HepG2 (cell line): ENCODE results near the gene GGA2. TPM values are rescaled to one million over a fixed set of nuclear protein-coding genes. Genes with fewer than 3 reads are reported as not detected.
A peak's percentile ranks its signal among the peaks of the same experiment; 100 is the strongest.

Source experiments
- ATAC-seq: fragments of 200-7000 bp; cut with Tn5 transposase; 3 replicates; pipeline ENCODE4 v1.9.1; 2020; ENCODE audit warnings: mild to moderate bottlenecking, moderate library complexity
- BruUV-seq: library from RNA; stranded (reverse); fragments of 400-500 nt; replicated peaks from 2 replicates; lab custom pipeline; 2021; lab: Mats Ljungman, UMichigan
- CTCF ChIA-PET: fragments of 300-600 bp; formaldehyde crosslinking; extraction: SDS; loops from one replicate; lab custom pipeline; 2021; ENCODE audit warnings: low total read pairs, inconsistent platforms, low intra/inter-chr PET ratio; lab: Yijun Ruan, JAX
- POLR2A ChIA-PET: fragments of 350-600 bp; sonication (Branson Sonifier 250); formaldehyde crosslinking; loops from one replicate; lab custom pipeline; 2020; ENCODE audit warnings: antibody characterized with exemption, inconsistent platforms; lab: Yijun Ruan, JAX
- DNase-seq: peaks from one replicate; pipeline ENCODE4 v3.0.0-alpha.2; 2015; ENCODE audit warnings: low spot score
- FAIRE-seq: peaks from 3 replicates; lab custom pipeline; 2011; peaks lifted over from hg19 to GRCh38; lab: Jason Lieb, UNC
- H2AFZ ChIP-seq: one replicate; pipeline ENCODE4 v1.6.1; 2011; ENCODE audit warnings: low read length, inconsistent platforms
- H3K27ac ChIP-seq: fragments of 300-600 bp; 3 replicates; pipeline ENCODE4 v1.8.0; 2011; ENCODE audit warnings: mixed run types, mild to moderate bottlenecking, mixed read lengths, low read length, inconsistent platforms; ENCODE audit not compliant: insufficient read depth; ENCODE audit errors: extremely low read length
- H3K27me3 ChIP-seq, 2 experiments: fragments of 200-600 bp in 1 of 2; 2 replicates in 1 of 2; 3 replicates in 1 of 2; pipeline versions ENCODE4 v1.6.0 to v1.8.0; 2011; ENCODE audit warnings: low read length in 2 of 2, mild to moderate bottlenecking in 2 of 2, moderate library complexity in 2 of 2, inconsistent platforms in 1 of 2; ENCODE audit not compliant: insufficient read depth in 2 of 2, control insufficient read depth in 1 of 2
- H3K36me3 ChIP-seq, 2 experiments: fragments of 200-600 bp in 1 of 2; replicated peaks in 1 of 2; 2 replicates in 1 of 2; 3 replicates in 1 of 2; pipeline versions ENCODE4 v1.5.1 to v1.8.0; 2011; ENCODE audit warnings: low read length in 2 of 2, inconsistent platforms in 1 of 2; ENCODE audit not compliant: insufficient read depth in 2 of 2, control insufficient read depth in 1 of 2
- H3K4me1 ChIP-seq: 2 replicates; pipeline ENCODE4 v1.5.1; 2012; ENCODE audit warnings: low read length, inconsistent platforms; ENCODE audit not compliant: insufficient read depth
- H3K4me2 ChIP-seq: 2 replicates; pipeline ENCODE4 v1.6.0; 2011; ENCODE audit warnings: low read depth, low read length, inconsistent platforms
- H3K4me3 ChIP-seq, 3 experiments: fragments of 200-600 bp in 1 of 3; sonication (generic), shearing (Covaris generic) in 1 of 3; replicated peaks in 1 of 3; 2 replicates each; pipeline ENCODE4 v1.5.1; 2011 to 2016; ENCODE audit warnings: low read length in 3 of 3, inconsistent platforms in 2 of 3, low read depth in 2 of 3, mild to moderate bottlenecking in 2 of 3, control low read depth in 1 of 3, mixed read lengths in 1 of 3; ENCODE audit not compliant: insufficient read depth in 1 of 3
- H3K79me2 ChIP-seq: one replicate; pipeline ENCODE4 v1.6.1; 2011; ENCODE audit warnings: low read length, inconsistent platforms; ENCODE audit not compliant: insufficient read depth
- H3K9ac ChIP-seq: 2 replicates; pipeline ENCODE4 v1.6.0; 2011; ENCODE audit warnings: mild to moderate bottlenecking, low read depth, low read length, inconsistent platforms; ENCODE audit not compliant: insufficient read depth
- H3K9me3 ChIP-seq: 2 replicates; pipeline ENCODE4 v1.5.1; 2012; ENCODE audit warnings: mild to moderate bottlenecking, low read length
- H4K20me1 ChIP-seq: 2 replicates; pipeline ENCODE4 v1.6.0; 2011; ENCODE audit warnings: inconsistent platforms, mild to moderate bottlenecking, low read length, moderate library complexity; ENCODE audit not compliant: insufficient read depth
- CREB1 ChIP-seq, 2 experiments: fragments of 450-650 bp in 1 of 2; IDR thresholded peaks; 2 replicates each; pipeline ENCODE4 v1.6.1; 2016 to 2017; ENCODE audit warnings: control low read depth in 1 of 2, mild to moderate bottlenecking in 1 of 2, missing compliant biosample characterization in 1 of 2, missing genetic modification characterization in 1 of 2
- ELF1 ChIP-seq: sonication (generic); formaldehyde crosslinking; IDR thresholded peaks from 2 replicates; pipeline ENCODE4 v1.4.0; 2020; ENCODE audit warnings: missing genetic modification reagents
- ELF4 ChIP-seq: sonication (generic); formaldehyde crosslinking; IDR thresholded peaks from 2 replicates; pipeline ENCODE4 v1.5.0; 2020; ENCODE audit warnings: missing genetic modification reagents, mild to moderate bottlenecking, moderate library complexity, borderline replicate concordance
- HOXA7 ChIP-seq: sonication (generic); formaldehyde crosslinking; IDR thresholded peaks from 2 replicates; pipeline ENCODE4 v1.8.1; 2022; ENCODE audit warnings: mild to moderate bottlenecking, missing genetic modification reagents, moderate library complexity
- PHF5A ChIP-seq: IDR thresholded peaks from one replicate; pipeline ENCODE4 v1.6.1; 2018; ENCODE audit warnings: low read depth, missing genetic modification reagents; ENCODE audit not compliant: unreplicated experiment
- STAG1 ChIP-seq: sonication (generic); formaldehyde crosslinking; IDR thresholded peaks from 2 replicates; pipeline ENCODE4 v1.4.0; 2020; ENCODE audit warnings: missing genetic modification reagents
- STAT5B ChIP-seq: sonication (generic); formaldehyde crosslinking; IDR thresholded peaks from 2 replicates; pipeline ENCODE4 v1.4.0; 2020; ENCODE audit warnings: missing genetic modification reagents
- ZNF652 ChIP-seq: IDR thresholded peaks from 2 replicates; pipeline ENCODE4 v1.6.1; 2016; ENCODE audit warnings: low read depth, borderline replicate concordance
- WGBS: methylation state at CpG from one replicate; pipeline ENCODE4 v1.1.6; 2017; ENCODE audit warnings: low lambda C conversion rate; 5-methylcytosine and 5-hydroxymethylcytosine counted together
- in situ Hi-C: cut with HindIII; loops from 2 replicates; pipeline ENCODE4 v1.10.0; 2017; ENCODE audit warnings: low pct_unique_long_range_greater_than_20kb; ENCODE audit not compliant: extremely low pct_ligation_motif_present
- intact Hi-C: fragments of 100-400 bp; cut with micrococcal nuclease; formaldehyde crosslinking; loops from one replicate; pipeline ENCODE4 v1.10.0; 2022; ENCODE audit not compliant: unreplicated experiment
- polyA plus RNA-seq, 8 experiments: library from polyadenylated mRNA; depleted of rRNA in 3 of 8; stranded (reverse) in 7 of 8; unstranded in 1 of 8; fragments of >200 nt; fragmentation: Illumina TruSeq in 4 of 8; extraction: Trizol in 4 of 8; gene quantifications; 2 replicates each; pipeline versions ENCODE4 v1.2.1 to v1.2.3, GENCODE V29; 2011 to 2016; ENCODE audit warnings: low read depth in 4 of 8, missing spikeins in 1 of 8, mixed read lengths in 1 of 8; ENCODE audit not compliant: insufficient read depth in 1 of 8
- total RNA-seq, 5 experiments: library from RNA; depleted of rRNA; stranded (reverse); fragments of >200 nt; fragmentation: Illumina TruSeq; extraction: Trizol; gene quantifications; 2 replicates each; pipeline ENCODE4 v1.2.3, GENCODE V29; 2016; ENCODE audit warnings: low read depth in 1 of 5
- TF ChIP-seq, protein P1 (sequence below): sonication (generic); formaldehyde crosslinking; IDR thresholded peaks from 2 replicates; pipeline ENCODE4 v1.4.0; 2020; ENCODE audit warnings: missing genetic modification reagents
- TF ChIP-seq, protein P2 (sequence below): sonication (generic); formaldehyde crosslinking; IDR thresholded peaks from 2 replicates; pipeline ENCODE4 v1.4.0; 2020; ENCODE audit warnings: missing genetic modification reagents
- TF ChIP-seq, protein P3 (sequence below): sonication (generic); formaldehyde crosslinking; IDR thresholded peaks from 2 replicates; pipeline ENCODE4 v1.5.0; 2020; ENCODE audit warnings: mild to moderate bottlenecking, missing genetic modification reagents, borderline replicate concordance

The GGA2 gene
- total and polyA plus RNA-seq, 2 of the 13 experiments (the other 11 are each of a cell fraction or from before 2014, with no cell fraction given), result 51.5 to 69.8 TPM

DNA sequence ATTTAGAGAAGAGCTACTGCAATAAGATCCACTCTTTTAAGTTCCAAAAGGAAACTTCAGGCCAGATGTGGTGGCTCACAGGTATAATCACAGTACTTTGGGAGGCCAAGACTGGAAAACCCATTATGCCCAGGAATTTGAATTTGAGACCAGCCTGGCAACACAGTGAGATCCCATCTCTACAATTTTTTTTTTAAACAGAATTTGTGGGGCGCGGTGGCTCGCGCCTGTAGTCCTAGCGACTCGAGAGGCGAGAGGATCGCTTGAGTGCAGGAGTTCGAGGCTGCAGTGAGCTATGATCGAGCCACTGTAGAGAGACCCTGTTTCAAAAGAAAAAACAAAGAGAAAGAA is 58.1 kb downstream of the GGA2 start (continued):
- TF ChIP-seq STAT5B (CRISPR knock-in tag), result no peak
- TF ChIP-seq, protein P1, sequence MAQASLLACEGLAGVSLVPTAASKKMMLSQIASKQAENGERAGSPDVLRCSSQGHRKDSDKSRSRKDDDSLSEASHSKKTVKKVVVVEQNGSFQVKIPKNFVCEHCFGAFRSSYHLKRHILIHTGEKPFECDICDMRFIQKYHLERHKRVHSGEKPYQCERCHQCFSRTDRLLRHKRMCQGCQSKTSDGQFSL, result 0 out of 2 replicates have a peak, but pooled peaks have one; percentile 16
- TF ChIP-seq, protein P2, sequence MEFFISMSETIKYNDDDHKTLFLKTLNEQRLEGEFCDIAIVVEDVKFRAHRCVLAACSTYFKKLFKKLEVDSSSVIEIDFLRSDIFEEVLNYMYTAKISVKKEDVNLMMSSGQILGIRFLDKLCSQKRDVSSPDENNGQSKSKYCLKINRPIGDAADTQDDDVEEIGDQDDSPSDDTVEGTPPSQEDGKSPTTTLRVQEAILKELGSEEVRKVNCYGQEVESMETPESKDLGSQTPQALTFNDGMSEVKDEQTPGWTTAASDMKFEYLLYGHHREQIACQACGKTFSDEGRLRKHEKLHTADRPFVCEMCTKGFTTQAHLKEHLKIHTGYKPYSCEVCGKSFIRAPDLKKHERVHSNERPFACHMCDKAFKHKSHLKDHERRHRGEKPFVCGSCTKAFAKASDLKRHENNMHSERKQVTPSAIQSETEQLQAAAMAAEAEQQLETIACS (CRISPR knock-in tag), result no peak

DNA sequence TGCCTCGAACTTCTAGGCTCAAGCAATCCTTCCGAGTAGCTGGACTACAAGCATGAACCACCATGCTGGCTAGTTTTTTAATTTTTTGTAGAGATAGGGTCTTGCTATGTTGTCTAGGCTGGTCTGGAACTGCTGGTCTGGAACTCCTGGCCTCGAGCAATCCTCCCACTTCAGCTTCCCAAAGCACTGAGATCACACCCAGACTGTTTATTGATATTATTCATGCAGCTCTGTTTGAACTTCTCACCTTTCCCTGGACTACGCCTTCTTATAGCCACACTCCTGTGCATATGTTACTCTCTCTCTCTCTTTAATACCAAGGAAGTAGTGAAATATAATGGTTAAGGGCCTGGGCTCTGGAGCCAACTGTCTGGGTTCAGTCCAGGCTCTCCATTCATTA is 61.9 kb downstream of the GGA2 start:
- DNase-seq (no peak), ATAC-seq (no peak), FAIRE-seq (no peak)
- no TSS peak for BruUV-seq
- H3K79me2 ChIP-seq, result peaks cover 19% of the 10 kb centered on the region
- ChIA-PET CTCF (no interaction called here), POLR2A (no interaction called here)
- no peak overlapping the region for H2AFZ ChIP-seq
- in situ Hi-C loops (no loop called here), intact Hi-C loops (no loop called here)
- H4K20me1 ChIP-seq, result peaks cover 4% of the 10 kb centered on the region; the same call in 1 of the 2 replicates
- TF ChIP-seq STAG1 (CRISPR knock-in tag) (no peak), CREB1 (IDR thresholded peaks at IDR 0.05) (no peak), CREB1 (CRISPR knock-in tag; IDR thresholded peaks at IDR 0.05) (no peak), ELF1 (CRISPR knock-in tag) (no peak), ZNF652 (CRISPR knock-in tag) (no peak), ELF4 (CRISPR knock-in tag) (no peak), PHF5A (CRISPR knock-in tag) (no peak), HOXA7 (CRISPR knock-in tag) (no peak)
- TF ChIP-seq, protein P3, sequence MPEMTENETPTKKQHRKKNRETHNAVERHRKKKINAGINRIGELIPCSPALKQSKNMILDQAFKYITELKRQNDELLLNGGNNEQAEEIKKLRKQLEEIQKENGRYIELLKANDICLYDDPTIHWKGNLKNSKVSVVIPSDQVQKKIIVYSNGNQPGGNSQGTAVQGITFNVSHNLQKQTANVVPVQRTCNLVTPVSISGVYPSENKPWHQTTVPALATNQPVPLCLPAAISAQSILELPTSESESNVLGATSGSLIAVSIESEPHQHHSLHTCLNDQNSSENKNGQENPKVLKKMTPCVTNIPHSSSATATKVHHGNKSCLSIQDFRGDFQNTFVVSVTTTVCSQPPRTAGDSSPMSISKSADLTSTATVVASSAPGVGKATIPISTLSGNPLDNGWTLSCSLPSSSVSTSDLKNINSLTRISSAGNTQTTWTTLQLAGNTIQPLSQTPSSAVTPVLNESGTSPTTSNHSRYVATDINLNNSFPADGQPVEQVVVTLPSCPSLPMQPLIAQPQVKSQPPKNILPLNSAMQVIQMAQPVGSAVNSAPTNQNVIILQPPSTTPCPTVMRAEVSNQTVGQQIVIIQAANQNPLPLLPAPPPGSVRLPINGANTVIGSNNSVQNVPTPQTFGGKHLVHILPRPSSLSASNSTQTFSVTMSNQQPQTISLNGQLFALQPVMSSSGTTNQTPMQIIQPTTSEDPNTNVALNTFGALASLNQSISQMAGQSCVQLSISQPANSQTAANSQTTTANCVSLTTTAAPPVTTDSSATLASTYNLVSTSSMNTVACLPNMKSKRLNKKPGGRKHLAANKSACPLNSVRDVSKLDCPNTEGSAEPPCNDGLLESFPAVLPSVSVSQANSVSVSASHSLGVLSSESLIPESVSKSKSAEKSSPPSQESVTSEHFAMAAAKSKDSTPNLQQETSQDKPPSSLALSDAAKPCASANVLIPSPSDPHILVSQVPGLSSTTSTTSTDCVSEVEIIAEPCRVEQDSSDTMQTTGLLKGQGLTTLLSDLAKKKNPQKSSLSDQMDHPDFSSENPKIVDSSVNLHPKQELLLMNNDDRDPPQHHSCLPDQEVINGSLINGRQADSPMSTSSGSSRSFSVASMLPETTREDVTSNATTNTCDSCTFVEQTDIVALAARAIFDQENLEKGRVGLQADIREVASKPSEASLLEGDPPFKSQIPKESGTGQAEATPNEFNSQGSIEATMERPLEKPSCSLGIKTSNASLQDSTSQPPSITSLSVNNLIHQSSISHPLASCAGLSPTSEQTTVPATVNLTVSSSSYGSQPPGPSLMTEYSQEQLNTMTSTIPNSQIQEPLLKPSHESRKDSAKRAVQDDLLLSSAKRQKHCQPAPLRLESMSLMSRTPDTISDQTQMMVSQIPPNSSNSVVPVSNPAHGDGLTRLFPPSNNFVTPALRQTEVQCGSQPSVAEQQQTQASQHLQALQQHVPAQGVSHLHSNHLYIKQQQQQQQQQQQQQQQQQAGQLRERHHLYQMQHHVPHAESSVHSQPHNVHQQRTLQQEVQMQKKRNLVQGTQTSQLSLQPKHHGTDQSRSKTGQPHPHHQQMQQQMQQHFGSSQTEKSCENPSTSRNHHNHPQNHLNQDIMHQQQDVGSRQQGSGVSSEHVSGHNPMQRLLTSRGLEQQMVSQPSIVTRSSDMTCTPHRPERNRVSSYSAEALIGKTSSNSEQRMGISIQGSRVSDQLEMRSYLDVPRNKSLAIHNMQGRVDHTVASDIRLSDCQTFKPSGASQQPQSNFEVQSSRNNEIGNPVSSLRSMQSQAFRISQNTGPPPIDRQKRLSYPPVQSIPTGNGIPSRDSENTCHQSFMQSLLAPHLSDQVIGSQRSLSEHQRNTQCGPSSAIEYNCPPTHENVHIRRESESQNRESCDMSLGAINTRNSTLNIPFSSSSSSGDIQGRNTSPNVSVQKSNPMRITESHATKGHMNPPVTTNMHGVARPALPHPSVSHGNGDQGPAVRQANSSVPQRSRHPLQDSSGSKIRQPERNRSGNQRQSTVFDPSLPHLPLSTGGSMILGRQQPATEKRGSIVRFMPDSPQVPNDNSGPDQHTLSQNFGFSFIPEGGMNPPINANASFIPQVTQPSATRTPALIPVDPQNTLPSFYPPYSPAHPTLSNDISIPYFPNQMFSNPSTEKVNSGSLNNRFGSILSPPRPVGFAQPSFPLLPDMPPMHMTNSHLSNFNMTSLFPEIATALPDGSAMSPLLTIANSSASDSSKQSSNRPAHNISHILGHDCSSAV (CRISPR knock-in tag), result no peak
- H3K27me3 ChIP-seq, result no peaks in the 10 kb centered on the region; a peak in 1 of 5 replicates
- peaks cover 14 to 27% of the 10 kb centered on the region in 2 experiments for H3K36me3 ChIP-seq
- no peak overlapping the region for H3K9ac ChIP-seq
- 92% methylated on average over 4 of the region's 4 CpGs for WGBS
- no peaks in the 10 kb centered on the region for H3K9me3 ChIP-seq
- H3K4me3 ChIP-seq, result no peak overlapping the region
- H3K27ac ChIP-seq, result no peak overlapping the region
- no peak overlapping the region for H3K4me2 ChIP-seq
- peaks cover 23% of the 10 kb centered on the region for H3K4me1 ChIP-seq
